GM21717 (cell line): ENCODE data around the gene RARB.

Experiments
- ATAC-seq: cut with Tn5 transposase; IDR thresholded peaks from one replicate; pipeline ENCODE4 v1.9.1; 2021; ENCODE audit warnings: mild to moderate bottlenecking, moderate library complexity; ENCODE audit not compliant: unreplicated experiment

Gene RARB

DNA sequence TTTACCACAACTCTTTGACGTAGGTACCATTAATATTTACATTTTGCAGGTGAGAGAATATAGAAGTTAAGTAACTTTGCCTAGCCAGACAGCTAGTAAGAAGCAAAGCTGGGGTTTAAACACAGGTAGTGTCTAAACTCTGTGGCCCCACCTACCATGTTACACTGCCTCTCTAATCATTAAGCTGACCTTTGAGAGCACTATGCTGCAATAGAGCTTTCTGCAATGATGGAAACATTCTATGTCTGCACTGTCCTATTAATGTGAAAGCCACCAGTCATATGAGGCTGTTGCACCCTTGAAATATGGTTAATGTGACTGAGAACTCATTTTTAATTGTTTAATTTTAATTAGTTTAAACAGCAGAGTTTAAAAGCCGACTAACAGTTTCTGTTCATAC, 6.3 kb upstream of the RARB start:
- ATAC-seq: no peak

DNA sequence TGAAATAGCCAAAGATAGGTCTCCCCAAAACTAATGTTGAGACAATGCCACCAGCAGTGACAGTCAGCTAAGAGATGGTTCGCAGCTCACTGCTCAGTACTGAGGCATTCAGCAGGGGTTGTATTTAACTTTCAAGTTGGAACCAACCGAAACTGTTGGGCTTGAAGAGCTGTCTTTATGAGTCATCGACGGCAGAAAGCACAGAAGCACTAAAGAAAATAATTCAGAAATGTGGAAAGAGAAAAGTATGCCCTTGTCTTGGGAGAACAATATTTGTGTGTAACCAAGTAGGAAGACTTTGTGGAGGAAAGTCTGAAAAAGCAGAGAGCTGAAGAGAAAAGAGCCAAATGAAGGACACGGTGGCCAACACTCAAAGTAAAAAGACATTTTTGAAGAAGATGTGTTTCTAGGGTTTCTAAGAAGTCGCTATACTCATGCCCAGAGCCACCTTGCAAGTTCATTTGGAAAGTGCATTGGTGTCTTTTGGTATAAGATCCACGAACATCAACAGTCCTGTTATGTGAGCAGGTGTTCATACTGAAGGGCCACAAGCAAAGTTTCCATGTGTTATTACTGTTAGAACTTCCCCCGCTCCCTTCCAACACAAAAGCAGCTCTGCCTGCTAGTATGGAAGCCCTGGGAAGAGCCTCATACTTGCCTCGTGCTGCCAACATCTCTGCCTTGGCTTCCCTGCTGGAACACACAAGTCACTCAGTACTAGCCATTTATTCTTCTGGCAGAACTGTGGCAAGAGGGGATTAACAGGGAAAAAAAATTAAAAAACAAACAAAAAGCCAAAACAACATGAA, 4.1 kb upstream of the RARB start:
- no peak for ATAC-seq

GRCh38 chr3:25424614-25425013, 3.4 kb upstream of the RARB start:
- ATAC-seq: no peak

- no peak for ATAC-seq
These were observed 1.7 kb upstream of the RARB start for GRCh38 chr3:25426408-25426807.

DNA sequence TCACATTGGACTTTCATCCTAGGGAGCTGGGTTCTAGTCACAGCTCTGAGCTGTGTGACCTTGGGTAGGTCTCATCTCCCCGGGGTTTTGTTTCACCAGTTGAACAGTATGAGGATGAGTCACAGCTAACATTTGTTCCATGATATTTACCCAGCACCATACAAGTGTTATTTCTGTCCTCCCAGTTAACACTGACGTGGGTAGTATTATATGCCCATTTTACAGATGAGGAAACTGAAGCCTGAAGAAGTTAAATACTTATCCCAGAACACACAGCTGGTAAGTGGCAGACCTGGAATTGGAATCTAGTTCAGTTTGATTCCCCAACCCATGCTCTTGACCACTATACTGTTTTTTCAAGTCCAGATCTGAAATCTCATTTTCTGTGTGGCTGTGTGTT, 908 bp upstream of the RARB start:
- ATAC-seq: no peak

GRCh38 chr3:25427563-25427941, 511 bp upstream of the RARB start:
- no peak for ATAC-seq

DNA sequence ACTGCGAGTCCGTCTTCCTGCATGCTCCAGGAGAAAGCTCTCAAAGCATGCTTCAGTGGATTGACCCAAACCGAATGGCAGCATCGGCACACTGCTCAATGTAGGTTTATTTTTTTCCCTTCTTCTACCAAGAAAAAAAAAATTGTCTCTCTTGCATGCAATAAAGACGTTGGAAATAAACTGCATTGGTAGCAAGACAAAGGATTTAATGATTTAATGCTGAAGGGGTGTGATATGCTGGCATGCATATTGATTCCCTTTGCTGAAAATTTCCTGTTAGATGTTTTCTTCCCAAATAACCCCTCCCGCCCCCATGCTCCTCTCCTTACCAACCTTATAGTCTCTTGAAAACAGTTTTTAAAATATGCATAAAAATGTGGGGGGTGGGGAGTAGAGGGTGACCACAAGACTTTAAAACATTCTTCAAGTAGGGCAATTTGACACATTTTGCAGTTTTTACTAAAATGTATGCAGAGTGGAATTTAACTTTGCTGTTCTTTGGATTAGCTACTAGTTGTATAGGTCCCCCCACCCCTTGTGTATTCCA, 799 bp downstream of the RARB start:
- ATAC-seq: no peak

- ATAC-seq: no peak
These were observed 1.6 kb downstream of the RARB start for GRCh38 chr3:25429361-25430286.

DNA sequence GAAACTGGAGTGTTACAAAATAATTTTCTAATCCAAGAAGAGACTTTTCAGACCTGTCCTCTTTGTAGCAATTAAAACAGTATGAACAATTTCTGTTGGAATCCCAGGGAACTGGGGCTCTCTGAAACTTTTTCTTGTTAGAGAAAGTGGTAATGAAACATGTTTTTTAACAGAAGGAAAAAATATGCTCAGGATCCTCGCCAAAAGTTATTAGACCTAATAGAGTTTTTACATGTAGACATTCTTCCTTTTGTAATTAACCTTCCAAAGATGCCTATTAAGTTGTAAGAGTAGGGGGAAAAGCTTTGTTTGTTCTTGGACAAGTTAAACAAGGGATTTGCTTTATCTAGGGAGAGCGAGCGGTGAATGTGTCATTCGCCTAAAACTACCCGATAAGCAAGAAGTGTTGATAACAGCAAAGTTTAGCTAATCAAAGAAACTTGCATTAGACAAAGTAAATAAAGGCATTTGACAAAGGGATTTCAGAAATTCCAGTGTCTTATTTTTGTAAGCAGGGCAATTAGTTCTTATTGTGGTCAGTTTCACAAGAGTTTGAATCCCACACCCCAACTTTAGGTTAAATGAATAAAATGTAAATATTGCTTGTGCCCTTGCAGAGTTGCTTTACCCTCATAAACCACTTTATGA, 2.3 kb downstream of the RARB start:
- no peak for ATAC-seq

DNA sequence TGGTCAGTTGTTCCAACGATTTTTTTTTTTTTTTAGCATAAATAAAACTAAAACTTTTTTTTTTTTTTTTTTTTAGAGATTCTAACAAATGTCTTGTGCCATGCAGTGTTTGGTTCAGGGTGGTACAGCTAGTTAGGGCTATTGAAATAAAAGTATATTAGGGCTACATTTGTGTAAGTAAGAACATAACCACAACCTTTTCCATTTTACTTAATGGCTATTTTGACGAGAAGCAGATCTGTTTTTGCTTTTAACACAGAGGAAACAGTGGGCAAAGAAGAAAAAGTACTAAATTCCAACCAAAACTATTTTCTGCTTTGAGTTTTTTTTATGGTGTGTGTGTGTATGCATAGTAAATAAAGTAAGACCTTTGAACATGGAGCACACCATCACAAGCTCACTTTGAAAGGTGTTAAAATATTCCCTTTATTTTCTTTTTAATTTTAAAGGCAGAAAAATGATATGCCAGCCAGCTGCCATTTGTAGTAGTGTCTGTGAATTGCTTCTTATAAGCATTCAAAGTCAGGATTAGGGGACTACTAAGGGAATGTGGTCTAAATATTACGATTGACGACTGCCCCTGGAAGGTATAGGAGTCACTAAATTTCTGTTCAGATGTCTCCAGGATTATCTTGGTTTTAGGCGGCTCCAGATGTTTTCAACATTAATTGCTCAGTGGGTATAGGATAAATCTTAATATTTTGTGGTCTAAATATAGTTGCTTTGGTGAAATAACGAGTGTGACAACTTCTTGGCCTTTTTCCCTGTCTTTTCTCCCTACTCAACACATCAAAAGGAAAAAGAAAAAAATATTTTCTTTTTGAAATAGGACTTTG, 3.1 kb downstream of the RARB start:
- ATAC-seq: no peak

GRCh38 chr3:25432176-25432720, 4.2 kb downstream of the RARB start:
- no peak for ATAC-seq

- no peak for ATAC-seq
These were observed 5.0 kb downstream of the RARB start for GRCh38 chr3:25433106-25433505.

DNA sequence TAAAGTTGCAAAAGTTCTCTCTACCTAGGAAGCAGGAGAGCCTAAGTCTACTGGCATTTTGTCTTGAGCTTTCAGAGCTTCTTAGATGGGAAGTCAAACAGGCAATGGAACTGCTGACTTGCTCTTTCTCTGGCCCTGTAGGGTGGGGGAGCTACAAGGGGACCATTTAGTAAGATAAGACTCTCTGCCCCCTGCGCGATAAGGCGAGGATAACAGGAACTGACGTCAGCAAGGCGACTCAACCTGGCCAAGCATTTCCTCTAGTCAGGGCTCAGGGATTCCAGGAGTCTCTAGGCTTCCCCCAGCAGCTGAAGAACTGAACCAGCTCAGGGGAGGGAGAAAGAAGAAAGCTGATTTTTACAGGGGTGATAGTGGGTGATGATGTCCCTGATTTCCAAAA, 5.8 kb downstream of the RARB start:
- no peak for ATAC-seq

DNA sequence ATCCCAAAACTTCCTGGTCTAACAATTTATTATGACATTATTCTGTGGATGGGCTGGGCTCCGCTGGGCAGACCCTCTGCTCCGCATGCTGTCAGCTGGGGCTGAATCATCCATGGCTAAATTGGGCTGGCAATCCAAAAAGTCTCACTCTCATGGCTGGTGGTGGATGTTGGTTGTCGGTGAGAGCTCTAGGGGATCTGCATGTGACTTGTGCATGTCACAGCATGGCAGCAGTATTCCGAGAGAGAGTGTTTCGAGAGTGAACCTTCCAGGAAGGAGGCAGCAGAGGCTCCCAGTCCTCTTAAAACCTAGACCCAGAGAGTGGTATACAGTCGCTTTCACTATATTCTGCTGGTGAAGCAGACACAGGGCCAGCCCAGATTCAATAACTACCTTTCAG, 9.9 kb downstream of the RARB start:
- ATAC-seq: no peak

DNA sequence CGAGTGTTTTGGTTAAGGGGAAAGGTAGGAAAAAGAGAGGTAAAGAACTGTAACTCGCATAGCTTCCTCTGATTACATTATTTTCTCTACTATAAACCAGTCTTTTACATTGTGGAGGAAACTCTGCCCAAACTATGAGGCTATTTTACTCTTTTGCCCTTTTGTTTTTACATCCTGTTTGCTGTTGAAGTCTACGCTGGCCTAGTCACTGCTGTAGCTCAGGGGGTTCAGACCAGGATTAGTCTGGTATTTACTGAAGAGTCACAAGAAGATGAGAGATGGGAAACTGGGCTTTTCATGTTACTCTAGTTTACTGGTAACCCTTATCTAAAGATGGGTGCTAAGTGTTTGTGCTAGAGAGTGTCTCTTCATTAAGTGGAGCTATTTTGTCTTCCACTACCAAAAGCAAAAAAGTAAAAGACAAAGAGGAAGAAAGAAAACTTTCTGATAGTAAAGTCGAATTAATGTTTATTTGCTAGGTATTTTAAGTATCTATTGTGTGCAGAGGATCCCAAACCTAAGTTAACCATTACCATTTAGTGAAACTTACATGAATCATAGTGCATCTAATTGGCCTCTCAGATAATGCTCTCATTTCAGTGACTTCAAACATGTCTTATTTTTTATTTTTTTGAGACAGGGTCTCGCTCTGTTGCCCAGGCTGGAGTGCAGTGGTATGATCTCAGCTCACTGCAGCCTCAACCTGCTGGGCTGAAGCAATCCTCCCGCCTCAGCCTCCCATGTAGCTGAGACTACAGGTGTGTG, 10.9 kb downstream of the RARB start:
- ATAC-seq: no peak

GRCh38 chr3:25441234-25441856, 13.3 kb downstream of the RARB start:
- ATAC-seq: no peak

GRCh38 chr3:25442486-25442885, 14.4 kb downstream of the RARB start:
- ATAC-seq: no peak

GRCh38 chr3:25444273-25444672, 16.2 kb downstream of the RARB start:
- ATAC-seq: no peak

GRCh38 chr3:25445731-25446130, 17.7 kb downstream of the RARB start:
- no peak for ATAC-seq
